HG03066 (cell line): ENCODE data around the gene SDK1.
"Not testable (repeated sequence)": the region's sequence is repeated elsewhere in the genome, so short reads cannot be mapped to it uniquely, and the experiment has no call there.

ENCODE experiments used
- ATAC-seq: cut with Tn5 transposase; IDR thresholded peaks from one replicate; pipeline ENCODE4 v1.9.1; 2021; ENCODE audit warnings: low read depth; ENCODE audit not compliant: unreplicated experiment

The SDK1 gene

GRCh38 chr7:3960942-3961341 is 659.9 kb downstream of the SDK1 start:
- no peak for ATAC-seq

- ATAC-seq, result no peak
Observed at GRCh38 chr7:3961857-3962503, 660.9 kb downstream of the SDK1 start.

- ATAC-seq, result not testable (repeated sequence)
Observed at GRCh38 chr7:3963768-3964167, 662.7 kb downstream of the SDK1 start.

DNA sequence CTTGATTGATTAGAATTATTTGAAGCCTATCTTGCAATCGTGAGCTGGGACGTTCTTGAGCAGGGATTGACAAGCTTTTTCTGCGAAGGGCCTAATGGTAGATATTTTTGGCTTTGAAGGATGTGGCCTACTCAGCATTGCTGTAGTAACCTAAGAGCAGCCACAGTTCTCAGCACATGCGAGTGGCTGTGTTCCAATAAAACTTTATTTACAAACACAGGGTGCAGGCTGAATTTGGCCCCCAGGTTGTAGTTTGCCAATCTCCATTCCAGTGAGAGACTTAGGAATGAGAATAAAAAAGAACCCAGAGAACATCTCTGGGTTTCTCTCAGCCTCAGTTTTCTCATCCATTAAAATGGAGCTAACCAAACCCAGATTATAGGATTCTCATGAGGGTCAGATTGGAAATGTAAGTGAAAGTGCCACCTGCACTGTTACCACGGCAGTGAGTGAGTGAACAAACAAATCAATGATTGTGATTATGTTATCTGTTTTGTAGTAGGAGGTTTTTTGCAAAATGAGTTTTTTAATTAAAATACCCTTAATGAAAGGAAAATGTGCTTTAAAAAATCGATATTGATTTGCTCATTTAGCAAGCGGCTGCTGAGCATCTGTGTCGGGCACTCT is 664.0 kb downstream of the SDK1 start:
- ATAC-seq, result no peak

GRCh38 chr7:3965794-3966395 is 664.8 kb downstream of the SDK1 start:
- ATAC-seq, result no peak

DNA sequence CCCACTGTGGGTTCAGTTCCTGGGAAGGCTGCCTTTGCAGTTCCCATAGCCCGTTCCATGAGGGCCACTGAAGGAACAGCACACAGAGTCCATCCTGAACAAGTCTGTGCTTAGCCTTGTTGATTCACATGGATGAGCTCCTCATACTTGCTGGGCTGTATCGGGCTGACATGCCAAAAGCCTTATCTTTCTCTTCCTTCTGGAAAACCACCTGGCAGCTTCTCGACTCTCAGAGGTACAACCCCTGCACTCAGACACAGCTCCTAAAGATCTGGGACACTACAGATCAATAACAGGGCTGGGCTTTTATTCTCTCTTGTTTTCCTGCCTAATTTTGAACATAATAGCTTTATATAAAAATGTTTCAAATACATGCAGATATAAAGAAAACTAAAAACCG is 667.2 kb downstream of the SDK1 start:
- ATAC-seq, result no peak

- ATAC-seq, result no peak
Observed at GRCh38 chr7:3969286-3969685, 668.2 kb downstream of the SDK1 start.

DNA sequence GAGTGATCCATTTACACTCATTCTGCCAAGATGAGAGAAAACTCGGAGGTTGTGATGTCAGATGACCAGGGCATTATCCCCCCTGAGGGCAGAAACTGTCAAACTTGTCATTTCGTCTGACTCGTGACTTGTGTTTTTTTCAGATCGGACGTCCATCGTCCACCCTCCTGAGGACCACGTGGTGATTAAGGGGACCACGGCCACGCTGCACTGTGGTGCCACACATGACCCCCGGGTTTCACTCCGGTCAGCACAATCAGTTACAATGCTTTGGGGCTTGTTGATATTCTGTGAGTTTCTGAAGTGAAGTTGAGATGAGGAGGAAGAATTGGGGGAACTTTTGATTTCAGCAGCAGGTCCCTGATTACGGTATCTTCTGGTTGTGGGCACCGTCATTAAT is 670.3 kb downstream of the SDK1 start:
- ATAC-seq, result no peak

- ATAC-seq, result no peak
Observed at GRCh38 chr7:3973264-3973663, 672.2 kb downstream of the SDK1 start.

GRCh38 chr7:3974329-3974728 is 673.3 kb downstream of the SDK1 start:
- ATAC-seq, result no peak

- no peak for ATAC-seq
Observed at GRCh38 chr7:3975371-3975770, 674.3 kb downstream of the SDK1 start.

DNA sequence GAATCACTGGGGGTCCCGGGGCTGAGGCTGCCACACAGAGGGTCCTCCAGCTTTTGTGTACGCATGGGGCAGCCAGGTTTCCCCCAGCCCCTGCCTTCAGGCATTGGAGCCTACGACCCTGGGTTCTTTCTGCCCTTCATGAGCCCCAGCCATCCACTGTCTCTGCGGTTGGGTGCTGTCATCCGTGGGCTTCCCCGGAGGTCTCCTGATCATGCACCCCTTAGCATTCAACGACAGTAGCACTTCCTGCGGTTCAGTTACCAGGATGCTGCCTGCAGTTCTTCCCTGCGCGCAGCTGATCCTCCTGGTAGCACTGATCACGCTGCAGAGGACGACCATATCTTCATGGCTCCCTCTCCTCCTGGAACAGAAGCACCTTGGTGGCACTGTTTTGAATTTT is 676.3 kb downstream of the SDK1 start:
- ATAC-seq, result no peak

DNA sequence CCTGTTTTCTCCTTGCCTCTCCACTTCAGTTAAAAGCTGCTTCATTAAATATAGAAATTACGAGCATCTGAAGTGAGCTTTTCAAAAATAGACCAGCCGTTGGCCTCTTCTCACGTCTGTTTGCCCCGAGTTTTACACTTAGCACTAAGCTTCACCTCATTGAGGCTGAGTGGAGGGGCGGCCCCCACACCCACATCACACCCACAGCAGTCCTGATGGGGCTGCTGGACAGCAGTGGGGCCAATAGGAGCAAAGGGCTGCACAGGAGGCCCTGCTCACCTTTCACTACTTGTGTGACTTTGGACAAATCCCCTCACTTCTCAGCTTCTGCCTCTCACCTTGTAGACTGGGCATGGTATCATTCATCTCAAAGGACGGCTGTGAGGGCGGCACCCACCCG is 677.8 kb downstream of the SDK1 start:
- no peak for ATAC-seq

GRCh38 chr7:3979611-3980299 is 678.7 kb downstream of the SDK1 start:
- ATAC-seq, result no peak

DNA sequence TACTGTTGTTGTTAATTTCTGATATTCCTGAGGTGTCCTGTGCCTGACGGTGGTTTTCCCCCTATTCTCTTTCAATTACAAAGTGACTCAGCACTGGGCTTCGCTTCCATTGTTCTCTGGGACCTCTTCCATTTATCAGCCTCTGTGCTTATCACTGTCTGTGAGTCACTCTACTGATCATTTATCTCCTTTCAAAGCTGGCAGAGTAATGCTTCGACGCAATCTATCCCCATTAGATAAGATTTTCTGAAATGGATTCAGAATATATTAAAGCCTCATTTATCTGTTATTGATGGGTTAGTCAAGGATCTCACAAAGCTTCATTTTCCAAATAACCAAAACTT is 679.2 kb downstream of the SDK1 start:
- ATAC-seq, result no peak

DNA sequence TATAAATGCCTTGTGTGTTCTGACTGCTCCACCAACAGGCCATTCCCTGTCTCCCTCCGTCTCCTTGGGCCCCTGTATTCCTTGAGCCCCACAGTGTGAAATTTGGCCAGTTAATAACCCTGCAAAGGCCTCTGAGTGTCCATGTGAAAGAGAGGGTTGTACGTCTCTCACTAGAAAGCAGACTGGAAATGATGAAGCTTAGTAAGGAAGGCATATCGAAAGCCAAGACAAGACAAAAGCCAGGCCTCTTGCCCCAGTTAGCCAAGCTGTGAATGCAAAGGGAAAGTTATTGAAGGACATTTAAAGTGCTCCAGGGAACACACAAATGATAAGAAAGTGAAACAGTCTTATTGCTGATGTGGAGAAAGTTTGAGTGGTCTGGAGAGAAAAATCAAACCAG is 680.2 kb downstream of the SDK1 start:
- ATAC-seq, result no peak

DNA sequence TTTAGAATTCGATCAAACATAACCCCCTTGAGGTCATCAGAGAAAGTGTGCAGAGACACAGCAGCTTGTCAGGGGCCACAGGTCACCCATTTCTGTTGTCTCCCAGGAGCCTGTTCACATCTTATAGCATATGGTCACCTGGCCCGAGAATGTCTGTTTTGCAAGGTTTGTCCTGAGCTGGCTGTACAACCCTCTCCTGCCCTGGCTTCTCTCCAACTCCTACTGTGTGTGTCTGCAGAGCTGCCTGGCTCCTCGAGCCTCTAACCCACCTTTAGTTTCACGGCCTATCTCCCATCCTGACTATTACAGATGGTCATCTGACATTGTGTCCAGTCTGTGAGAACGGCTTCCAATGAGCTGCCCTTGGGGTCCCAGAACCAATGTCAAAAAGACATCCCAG is 683.4 kb downstream of the SDK1 start:
- ATAC-seq, result no peak

- no peak for ATAC-seq
Observed at GRCh38 chr7:3986927-3987326, 685.9 kb downstream of the SDK1 start.

- no peak for ATAC-seq
Observed at GRCh38 chr7:3987426-3987927, 686.4 kb downstream of the SDK1 start.

DNA sequence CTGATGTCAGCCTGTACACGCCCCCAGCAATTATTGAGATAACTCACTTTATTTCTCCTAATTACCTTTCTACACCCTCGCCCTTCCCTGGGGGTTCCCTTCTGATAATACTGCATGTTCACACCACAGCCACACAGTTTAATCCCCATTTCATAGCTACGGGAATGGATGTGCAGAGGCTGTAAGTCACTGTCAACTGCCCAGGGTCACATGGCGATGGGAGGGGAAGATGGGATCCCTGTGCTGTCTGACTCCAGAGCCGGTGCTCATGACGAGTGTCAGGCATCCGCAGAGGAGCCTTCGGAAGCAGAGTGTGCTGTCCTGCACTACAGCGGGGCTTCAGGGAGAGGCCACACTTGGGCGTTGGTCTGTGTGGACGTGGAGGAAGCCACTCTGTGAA is 688.7 kb downstream of the SDK1 start:
- no peak for ATAC-seq

GRCh38 chr7:3991731-3992231 is 690.7 kb downstream of the SDK1 start:
- ATAC-seq, result no peak
